HG02623 (cell line): Measurements from ENCODE around the gene RTL1.

Experiments used
- ATAC-seq: cut with Tn5 transposase; IDR thresholded peaks from one replicate; pipeline ENCODE4 v1.9.1; 2021; ENCODE audit warnings: moderate library complexity; ENCODE audit not compliant: unreplicated experiment

RTL1 gene

DNA sequence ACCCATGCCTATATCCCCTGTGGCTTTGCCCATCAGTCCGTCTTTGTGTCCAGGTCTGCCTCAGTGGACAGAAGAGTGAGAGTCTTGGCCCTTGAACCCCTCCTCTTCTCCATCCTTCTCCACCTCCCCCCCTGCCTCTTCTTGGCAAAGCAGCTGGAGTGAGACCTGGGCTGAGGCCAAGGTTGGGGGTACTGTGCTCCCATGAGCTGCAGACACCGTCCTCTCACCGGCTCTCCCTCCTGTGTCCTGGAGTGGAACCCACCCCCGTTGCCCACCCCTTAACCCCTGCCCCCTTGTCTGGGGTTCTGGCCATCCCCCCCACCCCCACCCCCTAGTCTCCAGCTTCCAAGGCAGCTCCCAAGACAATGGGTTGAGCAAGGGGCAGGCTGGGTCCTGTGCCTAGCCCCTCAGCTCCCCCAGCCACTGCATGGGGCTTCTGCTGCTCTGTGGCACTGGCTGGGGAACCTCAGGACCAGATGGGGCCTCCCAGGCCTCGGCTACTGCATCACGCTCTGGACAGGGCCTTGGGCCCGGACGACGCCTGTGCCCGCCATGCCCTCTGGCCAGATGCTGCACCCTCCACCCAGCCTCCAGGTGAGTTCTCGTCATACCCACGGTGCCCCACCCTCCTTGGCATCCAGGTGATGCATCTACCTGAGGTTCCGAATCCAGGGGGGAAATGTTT lies 35.7 kb downstream of the RTL1 start:
- no peak for ATAC-seq

- ATAC-seq = no peak
Measured at GRCh38 chr14:100866666-100867630, 36.6 kb downstream of the RTL1 start.

- ATAC-seq = no peak
Measured at GRCh38 chr14:100865682-100866591, 37.6 kb downstream of the RTL1 start.

DNA sequence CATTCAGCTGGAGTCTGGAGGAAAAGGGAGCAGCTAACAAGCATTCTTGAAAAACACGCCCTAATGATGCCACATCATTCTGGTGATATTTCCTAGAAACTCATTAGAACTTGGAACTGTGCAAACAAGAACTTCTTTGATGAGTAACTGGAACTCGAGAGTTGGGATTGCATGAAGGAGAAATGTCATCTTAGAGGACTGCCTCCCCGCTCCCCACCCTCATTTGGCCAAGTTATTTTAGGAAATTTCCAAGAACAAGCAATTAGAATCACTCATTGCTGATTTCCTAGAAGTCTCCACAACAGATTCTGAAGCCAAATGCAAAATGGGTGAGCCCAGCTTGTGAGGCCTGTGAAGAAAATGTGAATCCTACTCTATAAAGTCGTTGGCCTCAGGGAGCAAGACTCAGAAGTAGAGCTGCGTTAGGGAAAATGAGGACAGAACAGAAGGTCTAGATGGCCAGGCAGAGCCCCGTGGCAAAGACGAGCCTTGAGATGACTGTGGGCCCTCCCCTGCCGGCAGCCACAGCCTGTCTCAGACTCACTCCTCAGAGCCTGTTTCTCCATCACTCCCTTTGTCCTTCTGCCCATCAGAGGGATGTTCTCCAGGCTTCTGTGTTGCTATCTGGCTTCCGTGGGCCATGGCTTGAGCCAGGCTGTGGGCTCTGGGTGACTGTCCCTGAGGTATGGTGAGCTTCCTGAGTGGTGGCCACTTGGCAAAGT lies 38.4 kb downstream of the RTL1 start:
- no peak for ATAC-seq

- no peak for ATAC-seq
Measured at GRCh38 chr14:100864206-100864605, 39.3 kb downstream of the RTL1 start.

DNA sequence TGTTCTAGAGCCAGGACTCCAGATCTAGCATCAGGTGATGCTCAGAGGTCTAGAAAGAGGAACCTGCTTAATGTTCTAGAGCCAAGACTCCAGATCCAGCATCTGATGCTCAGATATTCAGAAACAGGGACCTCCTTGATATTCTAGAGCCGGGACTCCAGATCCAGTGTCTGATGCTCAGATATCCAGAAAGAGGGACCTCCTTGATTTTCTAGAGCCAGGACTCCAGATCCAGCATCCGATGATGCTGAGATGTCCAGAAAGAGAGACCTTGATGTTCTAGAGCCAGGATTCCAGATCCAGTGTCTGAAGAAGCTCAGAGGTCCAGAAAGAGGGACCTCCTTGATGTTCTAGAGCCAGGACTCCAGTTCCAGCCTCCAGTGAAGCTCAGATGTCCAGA lies 40.7 kb downstream of the RTL1 start:
- ATAC-seq = no peak

- ATAC-seq = no peak
Measured at GRCh38 chr14:100862277-100862676, 41.2 kb downstream of the RTL1 start.

DNA sequence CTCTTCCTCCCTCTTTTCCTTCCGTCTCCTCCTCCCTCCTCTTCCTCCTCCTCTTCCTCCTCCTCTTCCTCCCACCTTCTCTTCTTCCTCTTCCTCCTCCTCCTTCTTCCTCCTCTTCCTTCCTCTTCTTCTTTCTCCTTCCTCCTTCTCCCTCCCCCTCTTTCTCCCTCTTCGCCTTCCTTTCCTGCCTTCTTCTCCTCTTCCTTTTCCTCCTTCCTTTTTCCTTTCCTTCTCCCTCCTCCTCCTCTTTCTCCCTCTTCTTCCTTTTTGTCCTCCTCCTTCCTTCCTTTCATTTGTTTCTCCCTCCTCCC lies 41.6 kb downstream of the RTL1 start:
- ATAC-seq = no peak

DNA sequence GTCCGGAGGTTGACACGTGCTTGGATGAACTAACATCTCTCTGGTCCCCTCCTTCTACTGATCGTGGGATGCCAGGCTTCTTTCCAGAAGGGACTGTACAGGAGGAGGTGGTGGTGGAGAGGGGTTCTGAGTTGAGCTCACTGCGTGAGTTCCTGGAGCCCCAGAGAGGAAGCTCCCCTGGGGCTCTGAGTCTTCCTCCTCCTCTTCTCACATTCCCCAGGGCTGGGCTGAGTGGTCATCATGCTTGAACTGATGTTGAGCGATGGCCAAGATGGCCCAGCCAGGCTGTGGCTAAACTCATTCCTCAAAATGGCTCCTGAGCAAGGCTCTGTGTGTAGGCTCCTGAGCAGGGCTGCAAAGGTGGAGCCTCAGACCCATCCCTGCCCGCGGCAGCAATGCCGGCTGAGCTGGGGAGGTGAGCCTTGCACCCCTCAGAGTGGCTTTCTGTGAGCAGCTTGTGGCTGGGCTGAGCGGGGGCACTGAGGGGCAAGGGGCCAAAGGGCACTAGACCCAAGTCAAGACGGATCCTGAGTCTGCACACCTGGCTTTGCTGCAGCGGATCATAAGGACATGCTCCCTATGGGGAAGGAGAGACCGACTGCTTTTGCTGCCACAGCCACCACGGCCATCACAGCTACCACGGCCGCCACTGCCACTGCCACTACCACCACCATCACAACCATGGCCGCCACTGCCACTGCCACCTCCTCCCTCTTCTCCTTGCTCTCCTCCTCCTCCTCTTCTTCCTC lies 42.2 kb downstream of the RTL1 start:
- no peak for ATAC-seq

DNA sequence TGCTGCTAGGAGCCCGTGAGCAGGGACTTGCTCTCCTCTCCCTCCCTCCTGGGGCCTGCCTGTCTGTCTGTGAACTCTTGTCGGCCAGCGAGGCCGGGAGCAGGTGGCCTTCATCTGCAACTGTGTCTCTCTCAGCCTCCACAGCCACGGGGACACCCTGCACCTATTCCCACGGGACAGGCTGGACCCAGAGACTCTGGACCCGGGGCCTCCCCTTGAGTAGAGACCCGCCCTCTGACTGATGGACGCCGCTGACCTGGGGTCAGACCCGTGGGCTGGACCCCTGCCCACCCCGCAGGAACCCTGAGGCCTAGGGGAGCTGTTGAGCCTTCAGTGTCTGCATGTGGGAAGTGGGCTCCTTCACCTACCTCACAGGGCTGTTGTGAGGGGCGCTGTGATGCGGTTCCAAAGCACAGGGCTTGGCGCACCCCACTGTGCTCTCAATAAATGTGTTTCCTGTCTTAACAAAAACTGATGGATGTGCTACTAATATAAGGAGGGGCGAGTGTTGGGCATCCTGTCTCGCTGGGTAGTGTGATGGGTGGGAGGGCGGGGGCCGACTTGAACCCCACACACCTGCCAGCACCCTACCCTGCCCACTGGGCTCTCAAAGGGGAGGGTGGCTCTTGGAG lies 42.9 kb downstream of the RTL1 start:
- no peak for ATAC-seq

DNA sequence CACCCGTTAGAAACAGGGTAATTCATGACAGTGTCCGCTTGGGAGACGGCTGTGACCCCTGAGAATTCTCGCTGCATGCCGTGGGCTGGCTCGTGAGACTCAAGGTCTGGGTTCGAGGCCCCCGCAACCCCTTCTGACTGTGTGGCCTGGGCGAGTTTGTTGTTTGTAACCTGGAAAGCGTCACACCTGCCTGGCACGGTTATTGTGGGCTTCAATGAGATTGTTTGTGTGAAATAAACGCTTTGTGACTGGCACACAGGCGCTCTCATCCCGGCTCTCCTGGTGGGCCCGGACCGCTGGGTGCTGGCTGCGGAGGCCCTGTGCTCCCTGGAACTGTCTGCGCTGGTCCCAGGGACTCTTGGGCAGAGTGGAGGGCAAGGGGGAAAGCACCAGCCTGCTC lies 43.7 kb downstream of the RTL1 start:
- no peak for ATAC-seq

DNA sequence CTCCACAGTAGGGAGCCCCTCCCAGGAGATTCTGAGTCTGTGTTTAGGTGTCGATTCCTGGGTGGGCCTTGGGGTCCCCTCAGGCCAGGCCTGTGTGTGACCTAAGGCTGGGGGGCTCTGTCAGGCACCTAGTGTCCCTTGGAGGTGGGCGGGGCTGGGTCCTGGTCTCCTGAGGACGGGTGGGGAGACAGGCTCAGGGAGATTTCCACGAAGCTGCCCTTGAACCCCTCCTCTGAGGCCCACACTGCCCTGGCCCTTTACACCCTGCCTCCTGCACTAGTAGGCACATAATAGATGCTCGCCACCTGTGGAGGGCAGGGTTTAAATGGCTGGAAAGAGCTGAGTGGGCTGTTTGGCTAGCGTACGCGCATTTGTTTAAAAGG lies 44.7 kb downstream of the RTL1 start:
- no peak for ATAC-seq

DNA sequence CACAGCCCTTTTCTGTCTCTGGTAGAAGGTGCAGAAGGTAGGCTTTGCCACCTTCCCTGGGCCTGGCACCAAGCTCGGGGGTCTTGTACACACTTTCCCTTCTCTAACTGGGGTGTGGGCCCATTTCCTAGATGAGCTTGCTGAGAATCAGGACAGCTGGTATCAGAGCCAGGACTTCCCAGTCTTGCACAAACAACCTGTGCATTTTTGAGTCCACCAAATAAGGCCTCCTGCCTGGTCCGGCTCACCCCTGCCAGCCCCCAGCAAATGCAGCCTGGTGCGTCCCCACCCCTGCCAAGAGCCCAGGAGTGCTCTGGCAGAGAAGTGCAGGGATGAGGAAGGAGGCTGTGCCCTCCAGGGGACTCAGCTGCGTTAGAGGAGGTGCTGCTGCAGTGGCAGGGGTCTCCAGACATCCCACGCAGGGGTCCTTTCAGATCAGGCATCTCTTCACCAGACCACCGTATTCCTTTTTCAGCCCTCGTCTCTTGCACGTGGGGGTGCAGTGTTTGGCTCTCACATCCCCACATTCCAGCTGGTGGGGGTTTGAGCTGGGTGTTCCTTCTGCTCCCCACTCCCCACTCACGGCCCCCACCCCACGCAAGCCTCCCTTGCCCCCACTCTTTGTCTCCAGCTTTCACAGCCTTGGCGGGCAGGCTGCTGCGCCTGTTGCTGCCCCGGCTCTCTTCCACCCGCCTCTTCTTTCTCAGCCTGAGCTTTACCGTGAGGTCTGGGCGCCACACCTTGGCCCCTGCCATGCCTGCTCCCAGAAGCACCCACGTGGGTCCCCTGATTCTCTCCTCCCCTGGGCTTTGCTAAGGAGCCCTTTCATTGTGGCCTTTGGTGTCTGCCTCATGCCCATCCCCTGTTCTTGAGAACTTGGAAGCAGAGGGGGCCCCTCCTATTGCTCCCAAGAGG lies 45.3 kb downstream of the RTL1 start:
- ATAC-seq = no peak

DNA sequence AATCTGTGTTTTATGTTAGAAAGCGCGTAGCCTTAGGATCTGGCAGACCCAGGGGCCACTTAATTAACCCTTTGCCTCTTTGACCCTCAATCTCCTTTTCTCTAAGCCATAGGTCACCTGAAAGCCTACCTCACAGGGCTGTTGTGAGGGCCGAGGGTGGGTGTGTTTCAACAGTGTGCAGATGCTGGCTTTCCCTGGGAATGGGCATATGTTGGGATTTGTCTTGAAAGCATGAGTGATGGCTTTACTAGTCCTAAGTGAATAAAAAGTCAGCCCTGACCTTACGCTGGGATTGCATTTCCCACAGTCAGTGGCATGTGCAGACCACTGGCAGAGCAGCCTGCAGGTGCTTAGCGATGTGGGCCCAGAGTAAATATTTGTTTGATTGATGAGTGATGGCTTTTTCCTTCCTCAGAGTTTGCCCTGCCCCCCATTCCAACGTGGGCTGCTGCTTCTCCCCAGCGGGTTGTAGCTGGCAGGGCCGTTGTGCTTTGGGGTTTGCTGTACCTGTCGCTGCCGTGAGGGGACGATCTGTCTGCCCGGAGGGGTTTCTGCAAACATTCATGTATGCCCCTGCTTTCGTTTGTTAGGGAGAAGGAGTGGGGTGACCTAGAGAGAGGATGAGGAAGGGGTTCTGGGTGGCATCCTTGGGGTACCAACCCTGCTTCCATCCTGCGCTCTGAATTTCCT lies 46.1 kb downstream of the RTL1 start:
- ATAC-seq = no peak

DNA sequence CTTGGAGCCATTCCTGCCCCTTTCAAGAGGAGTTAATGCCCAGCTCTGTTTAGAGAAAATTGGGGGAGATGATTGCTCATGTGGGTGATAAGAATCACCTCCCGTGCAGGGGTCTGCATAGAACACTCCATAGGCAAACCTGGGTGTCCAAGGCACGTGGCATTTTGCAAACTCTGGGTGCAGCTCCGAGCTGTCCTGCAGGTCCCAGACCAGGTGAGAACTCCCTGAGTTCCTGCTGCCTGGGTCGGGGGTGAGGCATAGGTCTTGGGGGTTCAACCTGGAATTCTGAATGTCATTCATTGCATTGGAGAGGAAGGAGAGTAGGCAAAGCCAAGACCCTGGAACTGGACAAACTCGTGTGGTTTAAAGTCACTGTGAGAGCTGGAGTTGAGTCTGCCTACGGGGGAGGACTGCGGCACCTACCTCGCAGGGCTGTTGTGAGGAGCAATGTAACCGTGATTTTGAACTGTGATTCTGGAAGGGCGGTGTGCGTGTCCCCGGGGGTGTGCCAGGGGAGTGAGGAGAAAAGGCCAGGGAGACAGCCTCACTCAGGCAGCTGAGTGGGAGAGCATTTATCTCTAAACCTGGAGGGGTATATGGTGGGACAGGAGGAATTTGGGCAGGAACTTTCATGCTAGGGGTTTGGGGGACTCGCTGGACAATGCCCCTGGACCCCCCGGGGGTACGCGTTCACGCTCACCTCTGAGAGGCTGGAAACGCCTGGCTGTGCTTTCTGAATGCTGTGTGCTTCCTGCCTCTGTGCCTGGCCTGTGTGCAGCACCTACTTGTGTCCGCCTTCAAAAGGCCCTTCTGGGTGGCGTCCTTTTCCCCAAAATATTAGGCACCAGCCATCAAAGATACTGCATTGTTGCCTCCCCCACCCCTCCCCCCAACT lies 47.2 kb downstream of the RTL1 start:
- ATAC-seq = no peak

- ATAC-seq = no peak
Measured at GRCh38 chr14:100855256-100855930, 48.1 kb downstream of the RTL1 start.
